Suprapubic skin (tissue), 4 donors: ENCODE measurements around the gene XRCC6. TPM values are rescaled to one million over a fixed set of nuclear protein-coding genes. Genes with fewer than 3 reads are reported as not detected.

Experiments
- DNase-seq, 2 donors: peaks; one replicate each; pipeline ENCODE4 v3.0.0-alpha.2; 2019; ENCODE audit warnings: low spot score in 2 of 2
- H3K27ac ChIP-seq: fragments of 200-600 bp; sonication (generic); one replicate; pipeline ENCODE4 v1.5.1; 2019
- H3K27me3 ChIP-seq: fragments of 200-600 bp; sonication (generic); one replicate; pipeline ENCODE4 v1.5.1; 2019
- H3K36me3 ChIP-seq: fragments of 200-600 bp; sonication (generic); one replicate; pipeline ENCODE4 v1.5.1; 2019
- H3K4me1 ChIP-seq: fragments of 200-600 bp; sonication (generic); one replicate; pipeline ENCODE4 v1.5.1; 2019
- H3K4me3 ChIP-seq: fragments of 200-600 bp; sonication (generic); one replicate; pipeline ENCODE4 v1.5.1; 2019; ENCODE audit warnings: mild to moderate bottlenecking
- H3K9me3 ChIP-seq: fragments of 200-600 bp; sonication (generic); one replicate; pipeline ENCODE4 v1.5.1; 2019
- EP300 ChIP-seq: sonication (generic); formaldehyde crosslinking; IDR thresholded peaks from one replicate; pipeline ENCODE4 v1.6.1; 2017; ENCODE audit warnings: antibody characterized with exemption
- POLR2A ChIP-seq, 2 donors: fragments of 450-650 bp; IDR thresholded peaks; one replicate each; pipeline ENCODE4 v1.6.1; 2017; ENCODE audit warnings: antibody characterized with exemption in 2 of 2, mild to moderate bottlenecking in 2 of 2, moderate library complexity in 2 of 2
- POLR2AphosphoS5 ChIP-seq, 3 donors: sonication (generic); formaldehyde crosslinking; IDR thresholded peaks; one replicate each; pipeline ENCODE4 v1.6.1; 2017; ENCODE audit warnings: antibody characterized with exemption in 3 of 3
- WGBS: methylation state at CpG from one replicate; pipeline ENCODE4 v1.1.5; 2018; 5-methylcytosine and 5-hydroxymethylcytosine counted together
- total RNA-seq, 4 donors: library from RNA; depleted of rRNA; stranded (reverse); fragments of >200 nt; gene quantifications; one replicate each; pipeline ENCODE4 v1.1.0, GENCODE V29; 2016
- TF ChIP-seq, protein P1 (sequence below), 2 donors: fragments of 200-600 bp in 1 of 2; fragments of 450-650 bp in 1 of 2; sonication (generic) in 1 of 2; IDR thresholded peaks; one replicate each; pipeline ENCODE4 v1.5.1; 2016 to 2019; ENCODE audit warnings: antibody characterized with exemption in 2 of 2, mild to moderate bottlenecking in 1 of 2, moderate library complexity in 1 of 2

Gene XRCC6
- total RNA-seq, 4 donors from 2014 or later: 131 to 194 (median 182) TPM

GRCh38 chr22:41657709-41658108 is 36.6 kb downstream of the XRCC6 start:
- 97% methylated on average over 6 of the region's 6 CpGs for WGBS
- Histone ChIP-seq H3K9me3 (no peaks in the 10 kb centered on the region), H3K4me1 (no peaks in the 10 kb centered on the region), H3K27me3 (no peaks in the 10 kb centered on the region), H3K4me3 (no peak overlapping the region), H3K27ac (no peak overlapping the region), H3K36me3 (peaks cover 98% of the 10 kb centered on the region)
- TF ChIP-seq POLR2AphosphoS5 (IDR thresholded peaks at IDR 0.05) (no peak), EP300 (no peak), POLR2A (IDR thresholded peaks at IDR 0.05) (no peak)
- TF ChIP-seq, protein P1, sequence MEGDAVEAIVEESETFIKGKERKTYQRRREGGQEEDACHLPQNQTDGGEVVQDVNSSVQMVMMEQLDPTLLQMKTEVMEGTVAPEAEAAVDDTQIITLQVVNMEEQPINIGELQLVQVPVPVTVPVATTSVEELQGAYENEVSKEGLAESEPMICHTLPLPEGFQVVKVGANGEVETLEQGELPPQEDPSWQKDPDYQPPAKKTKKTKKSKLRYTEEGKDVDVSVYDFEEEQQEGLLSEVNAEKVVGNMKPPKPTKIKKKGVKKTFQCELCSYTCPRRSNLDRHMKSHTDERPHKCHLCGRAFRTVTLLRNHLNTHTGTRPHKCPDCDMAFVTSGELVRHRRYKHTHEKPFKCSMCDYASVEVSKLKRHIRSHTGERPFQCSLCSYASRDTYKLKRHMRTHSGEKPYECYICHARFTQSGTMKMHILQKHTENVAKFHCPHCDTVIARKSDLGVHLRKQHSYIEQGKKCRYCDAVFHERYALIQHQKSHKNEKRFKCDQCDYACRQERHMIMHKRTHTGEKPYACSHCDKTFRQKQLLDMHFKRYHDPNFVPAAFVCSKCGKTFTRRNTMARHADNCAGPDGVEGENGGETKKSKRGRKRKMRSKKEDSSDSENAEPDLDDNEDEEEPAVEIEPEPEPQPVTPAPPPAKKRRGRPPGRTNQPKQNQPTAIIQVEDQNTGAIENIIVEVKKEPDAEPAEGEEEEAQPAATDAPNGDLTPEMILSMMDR (IDR thresholded peaks at IDR 0.05): no peak
- DNase-seq: no peak

DNA sequence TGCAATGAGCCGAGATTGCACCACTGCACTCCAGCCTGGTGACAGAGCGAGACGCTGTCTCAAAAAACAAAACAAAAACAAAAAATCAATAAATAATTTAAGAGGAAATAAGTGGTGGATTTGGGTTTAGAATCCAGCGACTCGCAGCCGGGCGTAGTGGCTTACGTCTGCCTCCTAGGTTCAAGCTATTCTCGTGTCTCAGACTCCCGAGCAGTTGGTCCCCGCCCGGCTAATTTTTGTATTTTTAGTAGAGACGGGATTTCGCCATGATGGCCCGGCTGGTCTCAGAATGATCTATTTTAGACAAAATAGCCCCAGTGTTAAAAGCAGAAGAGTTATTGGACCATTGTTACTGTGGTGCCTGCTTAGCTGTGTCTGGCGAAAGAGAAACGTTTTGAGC is 37.8 kb downstream of the XRCC6 start:
- no peak overlapping the region for H3K4me3 ChIP-seq
- peaks cover 98% of the 10 kb centered on the region for H3K36me3 ChIP-seq
- no peak for DNase-seq
- H3K9me3 ChIP-seq: no peaks in the 10 kb centered on the region
- H3K27ac ChIP-seq: no peak overlapping the region
- no peaks in the 10 kb centered on the region for H3K27me3 ChIP-seq
- no peaks in the 10 kb centered on the region for H3K4me1 ChIP-seq
- WGBS: 93% methylated on average over 17 of the region's 17 CpGs
- TF ChIP-seq, protein P1 (IDR thresholded peaks at IDR 0.05): no peak
- TF ChIP-seq EP300: no peak
- TF ChIP-seq POLR2A (IDR thresholded peaks at IDR 0.05): no peak
- no peak for TF ChIP-seq POLR2AphosphoS5 (IDR thresholded peaks at IDR 0.05)

GRCh38 chr22:41659941-41660340 is 38.8 kb downstream of the XRCC6 start:
- 100% methylated on average over 1 of the region's 1 CpG for WGBS
- Histone ChIP-seq H3K4me3 (no peak overlapping the region), H3K36me3 (peaks cover 97% of the 10 kb centered on the region), H3K27me3 (no peaks in the 10 kb centered on the region), H3K4me1 (no peaks in the 10 kb centered on the region), H3K9me3 (no peaks in the 10 kb centered on the region), H3K27ac (no peak overlapping the region)
- DNase-seq: no peak
- no peak for TF ChIP-seq EP300
- TF ChIP-seq POLR2AphosphoS5 (IDR thresholded peaks at IDR 0.05): no peak
- TF ChIP-seq, protein P1 (IDR thresholded peaks at IDR 0.05): no peak
- no peak for TF ChIP-seq POLR2A (IDR thresholded peaks at IDR 0.05)

GRCh38 chr22:41660416-41660815 is 39.3 kb downstream of the XRCC6 start:
- no peak overlapping the region for H3K4me3 ChIP-seq
- DNase-seq: no peak
- 93% methylated on average over 3 of the region's 3 CpGs for WGBS
- no peaks in the 10 kb centered on the region for H3K9me3 ChIP-seq
- TF ChIP-seq, protein P1 (IDR thresholded peaks at IDR 0.05): no peak
- TF ChIP-seq EP300 (no peak), POLR2A (IDR thresholded peaks at IDR 0.05) (no peak), POLR2AphosphoS5 (IDR thresholded peaks at IDR 0.05) (no peak)
- H3K4me1 ChIP-seq: no peaks in the 10 kb centered on the region
- no peaks in the 10 kb centered on the region for H3K27me3 ChIP-seq
- no peak overlapping the region for H3K27ac ChIP-seq
- H3K36me3 ChIP-seq: peaks cover 97% of the 10 kb centered on the region

DNA sequence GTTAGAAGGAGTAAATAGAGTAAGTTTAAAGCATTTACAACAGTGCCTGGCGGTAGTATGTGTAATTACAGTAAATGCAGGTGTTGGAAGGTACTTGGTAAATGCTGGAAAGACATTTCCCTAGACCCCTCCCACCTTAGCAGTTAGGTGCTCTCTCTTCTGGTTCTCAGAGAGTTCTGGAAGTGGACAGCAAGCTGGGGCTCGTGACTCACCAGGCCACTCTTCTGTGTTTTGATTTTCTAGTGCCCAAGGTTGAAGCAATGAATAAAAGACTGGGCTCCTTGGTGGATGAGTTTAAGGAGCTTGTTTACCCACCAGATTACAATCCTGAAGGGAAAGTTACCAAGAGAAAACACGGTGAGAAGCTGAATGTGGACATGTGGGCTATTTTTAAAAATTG is 40.0 kb downstream of the XRCC6 start:
- 90% methylated on average over 3 of the region's 3 CpGs for WGBS
- peaks cover 93% of the 10 kb centered on the region for H3K36me3 ChIP-seq
- H3K27ac ChIP-seq: no peak overlapping the region
- no peaks in the 10 kb centered on the region for H3K4me1 ChIP-seq
- H3K27me3 ChIP-seq: no peaks in the 10 kb centered on the region
- no peak overlapping the region for H3K4me3 ChIP-seq
- H3K9me3 ChIP-seq: no peaks in the 10 kb centered on the region
- TF ChIP-seq EP300 (no peak), POLR2AphosphoS5 (IDR thresholded peaks at IDR 0.05) (no peak), POLR2A (IDR thresholded peaks at IDR 0.05) (no peak)
- TF ChIP-seq, protein P1 (IDR thresholded peaks at IDR 0.05): no peak
- DNase-seq: no peak
